Mucosa of rectum (tissue), 2 donors: ENCODE data around the gene HEBP1.
"Not testable (repeated sequence)": the region's sequence is repeated elsewhere in the genome, so short reads cannot be mapped to it uniquely, and the experiment has no call there.

Experiments used
- H3K27ac ChIP-seq, 2 donors: one replicate each; pipeline ENCODE4 v1.7.0; 2013; ENCODE audit warnings: inconsistent platforms in 2 of 2, low read depth in 2 of 2, low read length in 2 of 2
- H3K27me3 ChIP-seq, 2 donors: one replicate each; pipeline ENCODE4 v1.7.0; 2013; ENCODE audit warnings: low read length in 2 of 2; ENCODE audit not compliant: control insufficient read depth in 2 of 2, insufficient read depth in 2 of 2
- H3K36me3 ChIP-seq, 2 donors: one replicate each; pipeline ENCODE4 v1.7.0; 2013; ENCODE audit warnings: low read length in 2 of 2; ENCODE audit not compliant: control insufficient read depth in 2 of 2, insufficient read depth in 2 of 2
- H3K4me1 ChIP-seq, 2 donors: one replicate each; pipeline ENCODE4 v1.7.0; 2013; ENCODE audit warnings: low read length in 2 of 2, mild to moderate bottlenecking in 1 of 2; ENCODE audit not compliant: control insufficient read depth in 2 of 2, insufficient read depth in 2 of 2
- H3K4me3 ChIP-seq, 2 donors: one replicate each; pipeline ENCODE4 v1.7.0; 2013; ENCODE audit warnings: low read length in 2 of 2
- H3K9ac ChIP-seq, 2 donors: one replicate each; pipeline ENCODE4 v1.7.0; 2013; ENCODE audit warnings: low read length in 2 of 2, low read depth in 1 of 2, mild to moderate bottlenecking in 1 of 2
- H3K9me3 ChIP-seq, 2 donors: one replicate each; pipeline ENCODE4 v1.7.0; 2013; ENCODE audit warnings: low read length in 2 of 2; ENCODE audit not compliant: control insufficient read depth in 2 of 2
- donor health status: healthy.
- donor health status: Normal muscosa, but diverticular disease.

The HEBP1 gene

GRCh38 chr12:13038491-13039161 is 38.6 kb upstream of the HEBP1 start:
- H3K4me3 ChIP-seq: no peak overlapping the region
- no peaks in the 10 kb centered on the region for H3K9me3 ChIP-seq
- no peak overlapping the region for H3K27ac ChIP-seq
- H3K4me1 ChIP-seq: peaks cover 6 to 12% of the 10 kb centered on the region in 2 donors
- peaks cover 8 to 24% of the 10 kb centered on the region in 2 donors for H3K27me3 ChIP-seq
- H3K9ac ChIP-seq: no peak overlapping the region
- no peaks in the 10 kb centered on the region for H3K36me3 ChIP-seq

DNA sequence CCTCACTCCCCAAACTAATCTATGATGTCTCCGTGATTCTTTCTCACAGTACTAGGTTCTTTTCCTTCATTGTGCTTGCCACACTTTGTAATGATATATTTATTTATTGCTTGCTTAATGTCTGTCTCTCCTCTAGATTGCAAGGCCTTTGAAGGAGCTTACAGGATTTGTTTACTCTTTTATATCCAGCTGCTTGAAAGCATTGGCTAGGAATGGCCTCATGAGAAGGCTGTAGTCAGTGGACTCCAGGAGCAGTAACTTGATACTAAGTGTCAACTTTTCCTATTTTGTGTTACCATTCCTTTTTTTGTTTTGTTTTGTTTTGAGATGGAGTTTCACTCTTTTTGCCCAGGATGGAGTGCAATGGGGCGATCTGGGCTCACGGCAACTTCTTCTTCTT is 36.8 kb upstream of the HEBP1 start:
- Histone ChIP-seq H3K27ac (no peak overlapping the region), H3K9ac (no peak overlapping the region), H3K36me3 (no peaks in the 10 kb centered on the region), H3K9me3 (no peaks in the 10 kb centered on the region), H3K4me1 (peaks cover 6 to 12% of the 10 kb centered on the region in 2 donors), H3K4me3 (no peak overlapping the region), H3K27me3 (peaks cover 5 to 11% of the 10 kb centered on the region in 2 donors)

DNA sequence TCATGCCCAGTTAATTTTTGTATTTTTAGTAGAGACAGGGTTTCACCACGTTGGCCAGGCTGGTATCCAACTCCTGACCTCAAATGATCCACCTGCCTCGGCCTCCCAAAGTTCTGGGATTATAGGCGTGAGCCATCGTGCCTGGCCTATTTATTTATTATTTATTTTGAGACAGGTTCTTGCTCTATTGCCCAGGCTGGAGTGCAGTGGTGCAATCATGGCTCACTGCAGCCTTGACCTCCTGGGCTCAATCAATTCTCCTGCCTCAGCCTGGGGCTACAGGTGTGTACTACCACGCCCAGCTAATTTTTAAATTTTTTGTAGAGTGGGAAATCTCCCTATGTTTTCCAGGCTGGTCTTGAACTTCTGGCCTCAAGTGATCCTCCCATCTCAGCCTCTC is 35.3 kb upstream of the HEBP1 start:
- H3K4me3 ChIP-seq, H3K9me3 ChIP-seq, H3K36me3 ChIP-seq, H3K9ac ChIP-seq, H3K27me3 ChIP-seq, H3K27ac ChIP-seq: not testable (repeated sequence)
- H3K4me1 ChIP-seq: peaks cover 6 to 11% of the 10 kb centered on the region in 2 donors

DNA sequence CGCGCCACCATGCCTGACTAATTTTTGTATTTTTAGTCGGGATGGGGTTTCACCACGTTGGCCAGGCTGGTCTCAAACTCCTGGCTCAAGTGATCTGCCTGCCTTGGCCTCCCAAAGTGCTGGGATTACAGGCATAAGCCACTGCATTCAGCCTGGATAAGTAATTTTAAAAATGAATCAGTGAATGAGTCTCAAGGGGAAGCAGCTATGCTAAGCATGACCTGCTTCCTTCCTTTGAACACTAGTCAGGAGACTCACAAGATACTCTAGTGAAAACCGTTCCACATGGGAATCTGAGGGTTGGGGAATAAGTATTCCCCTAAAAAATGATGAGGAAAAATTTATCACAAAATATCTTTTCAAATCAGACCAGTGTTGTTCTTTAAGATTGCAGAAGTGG is 33.4 kb upstream of the HEBP1 start:
- peaks cover 4 to 10% of the 10 kb centered on the region in 2 donors for H3K27me3 ChIP-seq
- H3K36me3 ChIP-seq: no peaks in the 10 kb centered on the region
- H3K9ac ChIP-seq: no peak overlapping the region

GRCh38 chr12:13032164-13032563 is 32.1 kb upstream of the HEBP1 start:
- H3K27me3 ChIP-seq: peaks cover 4 to 9% of the 10 kb centered on the region in 2 donors
- no peaks in the 10 kb centered on the region for H3K9me3 ChIP-seq
- H3K4me3 ChIP-seq: no peak overlapping the region
- no peak overlapping the region for H3K27ac ChIP-seq
- H3K9ac ChIP-seq: no peak overlapping the region
- H3K4me1 ChIP-seq: no peaks in the 10 kb centered on the region
- no peaks in the 10 kb centered on the region for H3K36me3 ChIP-seq

More for the DNA sequence above, 33.4 kb upstream of the HEBP1 start:
- H3K9me3 ChIP-seq: no peaks in the 10 kb centered on the region
- H3K4me1 ChIP-seq: no peaks in the 10 kb centered on the region
- no peak overlapping the region for H3K27ac ChIP-seq
- no peak overlapping the region for H3K4me3 ChIP-seq

DNA sequence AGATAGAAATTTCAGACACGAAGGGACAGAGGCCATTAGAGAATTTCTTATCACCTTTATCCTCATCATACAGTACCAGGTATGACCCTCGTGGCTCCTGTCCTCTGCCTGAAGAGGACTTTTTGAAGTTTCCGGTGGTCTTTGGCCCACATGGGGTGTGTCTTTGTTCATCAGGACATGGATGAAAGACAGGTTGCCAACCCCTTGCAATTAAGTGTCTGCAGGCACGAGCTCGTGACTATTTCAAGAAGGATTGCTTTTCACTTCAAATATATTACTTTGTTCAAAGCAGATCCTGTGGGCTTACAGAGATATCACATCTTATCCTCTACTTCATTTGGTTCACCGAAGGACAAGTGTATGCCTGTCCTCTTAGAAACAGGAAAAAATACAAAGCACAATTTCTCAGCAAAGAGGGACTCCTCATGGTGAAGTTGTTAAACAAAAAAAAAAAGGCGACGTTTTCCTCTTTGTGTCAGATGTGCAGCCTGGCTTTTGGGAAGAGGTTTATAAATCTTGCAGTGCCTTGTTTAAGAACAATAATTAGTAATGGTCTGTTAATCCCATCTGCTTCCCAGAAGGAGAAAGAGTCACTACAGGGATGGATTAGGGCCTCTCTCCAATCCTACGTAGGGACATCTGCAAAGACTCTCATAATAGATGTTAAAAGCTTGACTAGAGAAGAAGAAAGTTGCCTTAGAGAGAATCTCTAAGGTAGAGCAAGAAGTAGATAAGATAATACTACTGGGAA is 30.7 kb upstream of the HEBP1 start:
- no peak overlapping the region for H3K9ac ChIP-seq
- H3K4me3 ChIP-seq: no peak overlapping the region
- no peaks in the 10 kb centered on the region for H3K4me1 ChIP-seq
- H3K27ac ChIP-seq: no peak overlapping the region
- no peaks in the 10 kb centered on the region for H3K9me3 ChIP-seq
- no peaks in the 10 kb centered on the region for H3K36me3 ChIP-seq
- H3K27me3 ChIP-seq: peaks cover 4 to 7% of the 10 kb centered on the region in 2 donors

- Histone ChIP-seq H3K4me1 (no peaks in the 10 kb centered on the region), H3K9me3 (no peaks in the 10 kb centered on the region), H3K4me3 (no peak overlapping the region), H3K36me3 (no peaks in the 10 kb centered on the region), H3K27ac (no peak overlapping the region), H3K9ac (no peak overlapping the region), H3K27me3 (peaks cover 4 to 5% of the 10 kb centered on the region in 2 donors)
Observed at GRCh38 chr12:13028825-13029570, 28.9 kb upstream of the HEBP1 start.

- Histone ChIP-seq H3K36me3 (no peaks in the 10 kb centered on the region), H3K27ac (no peak overlapping the region), H3K9me3 (no peaks in the 10 kb centered on the region), H3K9ac (no peak overlapping the region), H3K4me3 (no peak overlapping the region), H3K4me1 (no peaks in the 10 kb centered on the region), H3K27me3 (peaks cover 4 to 5% of the 10 kb centered on the region in 2 donors)
Observed at GRCh38 chr12:13027508-13027907, 27.4 kb upstream of the HEBP1 start.

- peaks cover 4 to 5% of the 10 kb centered on the region in 2 donors for H3K27me3 ChIP-seq
- H3K9me3 ChIP-seq: no peaks in the 10 kb centered on the region
- no peak overlapping the region for H3K4me3 ChIP-seq
- no peaks in the 10 kb centered on the region for H3K4me1 ChIP-seq
- H3K9ac ChIP-seq: no peak overlapping the region
- H3K36me3 ChIP-seq: no peaks in the 10 kb centered on the region
- H3K27ac ChIP-seq: no peak overlapping the region
Observed at GRCh38 chr12:13027032-13027431, 27.0 kb upstream of the HEBP1 start.

GRCh38 chr12:13026286-13026685 is 26.2 kb upstream of the HEBP1 start:
- no peak overlapping the region for H3K27ac ChIP-seq
- no peaks in the 10 kb centered on the region for H3K4me1 ChIP-seq
- peaks cover 4 to 5% of the 10 kb centered on the region in 2 donors for H3K27me3 ChIP-seq
- no peaks in the 10 kb centered on the region for H3K9me3 ChIP-seq
- H3K4me3 ChIP-seq: no peak overlapping the region
- no peaks in the 10 kb centered on the region for H3K36me3 ChIP-seq
- no peak overlapping the region for H3K9ac ChIP-seq
